GM12865 (cell line): ENCODE measurements around the gene URAD.

ENCODE experiments used
- DNase-seq: peaks from one replicate; pipeline ENCODE4 v3.0.0; 2010; ENCODE audit warnings: low read depth
- H3K4me3 ChIP-seq: 2 replicates; pipeline ENCODE4 v1.5.1; 2011; ENCODE audit warnings: mild to moderate bottlenecking, low read depth, low read length, control low read depth
- TF ChIP-seq, protein P1 (sequence below): IDR thresholded peaks from 2 replicates; pipeline ENCODE4 v1.5.1; 2011; ENCODE audit warnings: low read length, control low read depth, low read depth, inconsistent platforms; ENCODE audit not compliant: insufficient read depth; ENCODE audit errors: missing control alignments

URAD gene

DNA sequence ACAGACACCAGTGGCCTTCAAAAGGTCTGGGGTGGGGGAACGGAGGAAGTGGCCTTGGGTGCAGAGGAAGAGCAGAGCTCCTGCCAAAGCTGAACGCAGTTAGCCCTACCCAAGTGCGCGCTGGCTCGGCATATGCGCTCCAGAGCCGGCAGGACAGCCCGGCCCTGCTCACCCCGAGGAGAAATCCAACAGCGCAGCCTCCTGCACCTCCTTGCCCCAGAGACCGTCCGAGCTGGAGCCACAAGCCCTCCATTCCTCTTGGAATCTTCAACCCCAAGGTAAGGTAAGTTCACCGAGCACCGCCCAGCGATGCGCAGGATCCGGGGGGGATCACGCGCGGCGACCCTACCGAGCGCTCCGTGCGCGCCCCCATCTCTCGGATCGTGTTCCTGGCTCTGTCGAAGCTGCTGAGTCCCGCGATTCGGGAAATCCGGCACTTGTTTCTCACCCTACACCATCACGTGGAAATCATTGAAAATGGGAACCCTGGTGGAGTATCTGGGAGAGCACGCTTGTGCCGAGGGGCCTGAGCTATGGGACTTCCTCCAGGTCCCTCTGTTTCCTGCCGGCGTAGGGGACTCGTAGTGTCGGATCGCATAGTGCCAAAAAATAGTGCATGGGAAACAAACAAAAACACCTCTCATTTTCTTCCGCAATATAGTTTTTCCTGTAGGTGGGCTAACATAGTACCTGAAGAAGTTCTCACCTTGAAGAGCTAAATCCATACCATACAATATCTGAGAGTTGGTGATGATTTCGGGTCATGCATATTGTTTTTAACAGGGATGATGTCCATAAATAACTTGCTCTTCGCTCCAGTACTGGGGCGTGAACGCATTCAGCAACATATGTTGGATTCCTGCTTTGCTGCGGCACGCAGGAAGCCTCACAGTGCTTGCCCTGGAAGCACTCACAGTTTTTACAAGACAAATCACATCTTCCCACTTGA, 59.4 kb downstream of the URAD start:
- H3K4me3 ChIP-seq: no peak overlapping the region
- TF ChIP-seq, protein P1, sequence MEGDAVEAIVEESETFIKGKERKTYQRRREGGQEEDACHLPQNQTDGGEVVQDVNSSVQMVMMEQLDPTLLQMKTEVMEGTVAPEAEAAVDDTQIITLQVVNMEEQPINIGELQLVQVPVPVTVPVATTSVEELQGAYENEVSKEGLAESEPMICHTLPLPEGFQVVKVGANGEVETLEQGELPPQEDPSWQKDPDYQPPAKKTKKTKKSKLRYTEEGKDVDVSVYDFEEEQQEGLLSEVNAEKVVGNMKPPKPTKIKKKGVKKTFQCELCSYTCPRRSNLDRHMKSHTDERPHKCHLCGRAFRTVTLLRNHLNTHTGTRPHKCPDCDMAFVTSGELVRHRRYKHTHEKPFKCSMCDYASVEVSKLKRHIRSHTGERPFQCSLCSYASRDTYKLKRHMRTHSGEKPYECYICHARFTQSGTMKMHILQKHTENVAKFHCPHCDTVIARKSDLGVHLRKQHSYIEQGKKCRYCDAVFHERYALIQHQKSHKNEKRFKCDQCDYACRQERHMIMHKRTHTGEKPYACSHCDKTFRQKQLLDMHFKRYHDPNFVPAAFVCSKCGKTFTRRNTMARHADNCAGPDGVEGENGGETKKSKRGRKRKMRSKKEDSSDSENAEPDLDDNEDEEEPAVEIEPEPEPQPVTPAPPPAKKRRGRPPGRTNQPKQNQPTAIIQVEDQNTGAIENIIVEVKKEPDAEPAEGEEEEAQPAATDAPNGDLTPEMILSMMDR: no peak
- no peak for DNase-seq

DNA sequence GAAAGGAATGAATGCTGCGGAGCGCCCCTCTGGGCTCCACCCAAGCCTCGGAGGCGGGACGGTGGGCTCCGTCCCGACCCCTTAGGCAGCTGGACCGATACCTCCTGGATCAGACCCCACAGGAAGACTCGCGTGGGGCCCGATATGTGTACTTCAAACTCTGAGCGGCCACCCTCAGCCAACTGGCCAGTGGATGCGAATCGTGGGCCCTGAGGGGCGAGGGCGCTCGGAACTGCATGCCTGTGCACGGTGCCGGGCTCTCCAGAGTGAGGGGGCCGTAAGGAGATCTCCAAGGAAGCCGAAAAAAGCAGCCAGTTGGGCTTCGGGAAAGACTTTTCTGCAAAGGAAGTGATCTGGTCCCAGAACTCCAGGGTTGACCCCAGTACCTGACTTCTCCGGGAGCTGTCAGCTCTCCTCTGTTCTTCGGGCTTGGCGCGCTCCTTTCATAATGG, 60.1 kb downstream of the URAD start:
- TF ChIP-seq, protein P1: no peak
- no peak for DNase-seq
- no peak overlapping the region for H3K4me3 ChIP-seq
